ENCODE results near the gene AKAP13.

GRCh38 chr15:85496551-85497171, 116.3 kb downstream of the AKAP13 start:
- TF ChIP-seq, protein P1, sequence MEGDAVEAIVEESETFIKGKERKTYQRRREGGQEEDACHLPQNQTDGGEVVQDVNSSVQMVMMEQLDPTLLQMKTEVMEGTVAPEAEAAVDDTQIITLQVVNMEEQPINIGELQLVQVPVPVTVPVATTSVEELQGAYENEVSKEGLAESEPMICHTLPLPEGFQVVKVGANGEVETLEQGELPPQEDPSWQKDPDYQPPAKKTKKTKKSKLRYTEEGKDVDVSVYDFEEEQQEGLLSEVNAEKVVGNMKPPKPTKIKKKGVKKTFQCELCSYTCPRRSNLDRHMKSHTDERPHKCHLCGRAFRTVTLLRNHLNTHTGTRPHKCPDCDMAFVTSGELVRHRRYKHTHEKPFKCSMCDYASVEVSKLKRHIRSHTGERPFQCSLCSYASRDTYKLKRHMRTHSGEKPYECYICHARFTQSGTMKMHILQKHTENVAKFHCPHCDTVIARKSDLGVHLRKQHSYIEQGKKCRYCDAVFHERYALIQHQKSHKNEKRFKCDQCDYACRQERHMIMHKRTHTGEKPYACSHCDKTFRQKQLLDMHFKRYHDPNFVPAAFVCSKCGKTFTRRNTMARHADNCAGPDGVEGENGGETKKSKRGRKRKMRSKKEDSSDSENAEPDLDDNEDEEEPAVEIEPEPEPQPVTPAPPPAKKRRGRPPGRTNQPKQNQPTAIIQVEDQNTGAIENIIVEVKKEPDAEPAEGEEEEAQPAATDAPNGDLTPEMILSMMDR (IDR thresholded peaks at IDR 0.05; ENCODE audit: low read depth, low read length): no peak
- TF ChIP-seq POLR2A (IDR thresholded peaks at IDR 0.05; ENCODE audit: extremely low read depth, insufficient read length): no peak

Data from NB4 (cell line).